HG02588 (cell line): ENCODE data around the gene YTHDC2.

Source experiments
- ATAC-seq: cut with Tn5 transposase; IDR thresholded peaks from one replicate; pipeline ENCODE4 v1.9.1; 2021; ENCODE audit warnings: mild to moderate bottlenecking, moderate library complexity; ENCODE audit not compliant: unreplicated experiment

Gene YTHDC2

DNA sequence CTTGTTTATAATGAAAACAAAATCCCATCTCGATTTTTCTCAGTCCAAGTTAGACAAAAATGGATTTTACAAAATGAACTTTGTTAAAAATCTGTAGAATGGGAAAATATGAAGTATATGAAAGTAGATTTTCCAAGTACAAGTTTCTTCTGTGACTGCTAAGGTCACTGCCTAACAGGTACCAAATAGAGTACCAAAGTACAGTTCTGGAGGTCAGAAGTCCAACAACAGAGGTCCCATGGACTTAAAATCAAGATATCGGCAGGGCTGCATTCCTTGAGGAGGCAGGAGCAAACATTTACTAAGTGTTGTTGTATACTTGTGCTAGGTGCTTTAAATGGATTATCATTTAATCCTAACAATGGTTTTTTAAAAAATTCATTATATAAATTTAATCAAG, 5.9 kb downstream of the YTHDC2 start:
- ATAC-seq = no peak

DNA sequence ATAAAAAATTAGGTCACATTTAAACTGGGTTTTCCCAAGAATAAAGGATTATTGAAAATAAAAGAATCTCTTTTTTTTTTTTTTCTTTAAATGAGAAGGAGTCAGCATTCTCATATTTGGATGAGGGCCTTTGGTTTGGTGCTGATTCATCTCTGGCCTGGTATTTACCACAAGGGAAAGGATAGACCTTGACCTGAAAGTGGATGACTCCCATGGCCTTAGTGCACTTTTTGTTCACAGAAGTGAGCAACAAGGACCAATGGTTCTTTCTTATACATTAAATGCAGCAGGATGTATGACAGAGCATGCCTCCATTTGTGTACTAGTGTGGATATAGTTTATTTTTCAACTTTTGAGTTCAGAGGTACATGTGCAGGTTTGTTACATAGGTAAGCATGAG, 6.9 kb downstream of the YTHDC2 start:
- peak; percentile 80 for ATAC-seq

DNA sequence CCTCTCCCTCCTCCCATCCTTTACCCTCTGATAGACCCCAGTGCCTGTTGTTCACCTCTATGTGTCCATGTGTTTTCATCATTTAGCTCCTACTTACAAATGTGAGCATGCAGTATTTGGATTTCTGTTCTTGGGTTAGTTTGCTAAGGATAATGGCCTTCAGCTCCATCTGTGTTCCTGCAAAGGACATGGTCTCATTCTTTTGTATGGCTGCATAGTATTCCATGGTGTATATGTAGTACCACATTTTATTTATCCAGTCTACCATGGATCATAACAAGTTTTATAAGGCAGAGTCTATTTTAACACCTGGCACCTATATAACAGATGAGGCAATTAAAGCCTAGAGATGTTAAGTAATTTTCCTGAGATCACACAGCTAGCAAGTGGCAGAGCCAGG, 7.4 kb downstream of the YTHDC2 start:
- no peak for ATAC-seq

DNA sequence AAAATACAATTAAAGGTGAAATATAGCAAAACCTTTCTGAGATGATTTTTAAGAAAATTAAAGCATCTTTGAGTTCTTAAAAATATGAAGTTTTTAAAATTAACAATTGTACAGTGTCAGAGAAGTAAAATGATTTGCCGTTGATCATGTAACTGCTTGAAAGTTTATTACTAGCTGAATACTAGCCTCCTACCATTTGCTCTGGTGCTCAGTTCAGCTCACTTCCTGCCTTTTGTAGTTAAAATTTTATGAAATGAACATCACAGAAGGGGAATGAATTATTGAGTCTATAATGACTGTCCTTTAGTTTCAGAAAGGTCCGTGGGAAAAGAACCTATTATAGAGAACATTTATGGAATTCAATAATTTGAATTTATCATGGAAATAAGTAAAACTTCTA, 9.7 kb downstream of the YTHDC2 start:
- no peak for ATAC-seq

DNA sequence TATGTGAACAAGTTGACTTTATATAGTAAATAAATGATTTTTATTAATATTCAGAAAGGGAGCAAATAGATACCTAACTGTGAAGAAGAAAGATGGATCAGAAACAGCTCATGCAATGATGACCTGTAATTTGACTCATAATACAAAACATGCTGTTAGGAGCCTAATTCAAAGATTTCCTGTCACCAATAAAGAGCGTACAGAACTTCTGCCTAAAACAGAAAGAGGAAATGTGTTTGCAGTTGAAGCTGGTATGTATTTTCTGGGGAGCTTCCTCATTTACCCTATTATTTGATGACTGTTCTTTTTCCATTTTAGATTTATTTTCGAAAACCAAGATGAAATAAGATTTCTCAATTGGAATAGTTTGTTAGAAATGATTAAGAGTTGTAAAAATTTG, 11.4 kb downstream of the YTHDC2 start:
- ATAC-seq = peak; percentile 44

DNA sequence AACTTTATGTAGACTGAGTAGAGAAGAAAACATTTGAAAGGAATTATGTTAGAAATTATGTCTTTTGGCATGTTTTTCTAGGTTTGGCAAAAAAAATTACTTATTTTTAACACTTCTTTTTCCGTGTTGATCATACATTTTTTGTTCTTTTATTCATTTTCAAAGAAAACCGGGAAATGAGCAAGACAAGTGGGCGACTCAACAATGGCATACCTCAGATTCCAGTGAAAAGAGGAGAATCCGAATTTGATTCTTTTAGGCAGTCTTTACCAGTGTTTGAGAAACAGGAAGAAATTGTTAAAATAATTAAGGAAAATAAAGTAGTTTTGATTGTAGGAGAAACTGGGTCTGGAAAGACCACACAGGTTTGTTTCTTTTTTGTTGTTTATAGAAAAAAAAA, 12.9 kb downstream of the YTHDC2 start:
- ATAC-seq = no peak

DNA sequence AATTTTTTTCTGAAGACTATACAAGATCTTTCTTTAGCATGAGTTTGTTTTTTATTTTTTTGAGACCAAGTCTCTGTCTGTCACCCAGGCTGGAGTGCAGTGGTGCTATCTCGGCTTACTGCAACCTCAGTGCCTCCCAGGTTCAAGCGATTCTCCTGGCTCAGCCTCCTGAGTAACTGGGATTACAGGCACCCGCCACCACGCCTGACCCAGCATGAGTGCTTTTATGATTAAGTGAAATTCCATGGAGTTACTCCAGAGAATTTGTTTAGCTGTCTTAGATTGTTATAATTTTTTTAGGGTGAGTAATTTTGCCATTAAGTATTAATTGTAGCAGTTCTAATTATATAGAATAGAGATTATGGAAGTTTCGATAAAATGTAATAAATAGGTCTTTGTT, 14.3 kb downstream of the YTHDC2 start:
- no peak for ATAC-seq

DNA sequence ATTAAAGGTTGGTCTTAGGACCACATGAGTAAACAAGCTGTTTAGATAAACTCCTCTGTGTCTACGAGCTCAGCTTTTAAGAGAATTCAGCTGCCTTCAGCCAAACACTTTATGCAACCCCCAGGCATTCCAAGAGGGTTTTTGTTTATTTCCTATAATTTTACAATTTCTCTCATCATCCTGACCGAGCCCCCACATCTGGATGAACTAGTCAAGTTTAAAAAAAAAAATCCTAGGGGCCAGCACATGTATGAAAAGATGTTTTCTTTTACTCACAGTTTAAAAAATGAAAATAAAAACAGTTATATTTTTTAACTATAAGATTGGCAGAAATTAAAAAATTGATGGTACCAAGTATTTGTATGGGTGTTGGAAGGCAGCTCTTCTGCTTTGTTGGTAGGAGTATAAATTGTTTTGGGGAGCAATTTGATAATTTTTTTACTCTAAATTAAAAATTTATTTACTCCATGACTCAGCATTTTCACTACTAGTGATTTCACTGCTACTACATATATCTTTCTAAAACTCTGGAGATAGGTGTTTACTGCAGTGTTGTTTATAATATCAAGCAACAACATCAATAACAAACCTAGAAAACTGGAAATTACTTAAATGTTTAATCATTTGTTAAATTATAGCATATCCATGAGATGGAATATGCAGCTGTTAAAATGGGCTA, 18.1 kb downstream of the YTHDC2 start:
- ATAC-seq = no peak

DNA sequence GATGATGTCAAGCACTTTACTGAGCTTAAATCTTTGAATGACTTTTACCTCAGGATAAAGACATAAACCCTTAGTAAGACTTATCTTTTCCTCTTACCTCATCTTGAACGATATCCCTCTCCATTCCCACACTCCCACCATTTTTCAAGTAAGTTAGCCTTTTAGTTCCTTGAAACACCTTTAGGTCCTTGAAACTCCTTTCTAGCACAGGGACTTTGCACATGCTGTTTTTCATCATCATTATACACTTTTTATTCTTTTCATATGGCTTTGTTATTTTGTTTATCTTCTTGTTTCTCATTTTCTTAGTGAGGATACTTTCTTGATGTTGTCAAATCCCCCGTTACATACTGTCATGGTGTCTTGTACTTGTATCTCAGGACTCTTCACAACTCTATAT, 24.8 kb downstream of the YTHDC2 start:
- no peak for ATAC-seq

DNA sequence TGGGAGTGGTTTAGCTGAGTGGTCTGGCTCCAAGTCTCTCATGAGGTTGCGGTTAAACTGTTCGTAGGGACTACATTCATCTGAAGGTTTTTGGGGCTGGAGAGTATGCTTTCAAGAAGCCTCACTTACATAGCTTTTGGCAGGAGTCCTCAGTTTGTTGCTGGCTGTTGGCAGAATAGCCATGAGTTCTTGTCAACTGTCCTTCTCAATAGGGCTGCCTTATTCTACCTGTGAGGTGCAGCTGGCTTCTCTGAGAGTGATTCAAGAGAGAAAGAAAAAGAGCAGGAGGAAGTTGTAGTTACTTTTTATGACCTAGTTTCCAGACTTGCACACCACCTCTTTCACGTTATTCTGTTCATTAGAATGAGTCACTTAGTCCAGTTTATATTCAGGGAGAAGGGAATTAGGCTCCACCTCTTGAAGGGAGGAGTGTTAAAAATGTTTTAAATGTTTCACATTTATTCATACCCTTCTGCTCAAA, 33.2 kb downstream of the YTHDC2 start:
- no peak for ATAC-seq

DNA sequence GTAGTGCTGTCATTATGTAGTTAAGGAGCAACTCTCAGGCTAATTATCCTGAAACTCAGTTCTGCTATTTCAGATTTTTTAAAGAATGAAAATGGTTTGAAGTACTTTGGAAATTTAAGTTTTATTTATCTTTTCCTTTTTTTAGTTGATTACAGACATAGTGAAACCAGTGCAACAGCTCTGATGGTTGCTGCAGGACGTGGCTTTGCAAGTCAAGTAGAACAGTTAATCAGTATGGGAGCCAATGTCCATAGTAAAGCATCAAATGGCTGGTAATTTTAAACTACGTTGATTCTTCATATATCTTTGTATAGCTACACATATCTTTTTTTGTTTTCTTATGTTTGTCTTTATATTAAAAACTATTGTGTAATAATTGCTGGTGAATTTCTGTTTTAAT, 34.9 kb downstream of the YTHDC2 start:
- ATAC-seq = peak; percentile 70

DNA sequence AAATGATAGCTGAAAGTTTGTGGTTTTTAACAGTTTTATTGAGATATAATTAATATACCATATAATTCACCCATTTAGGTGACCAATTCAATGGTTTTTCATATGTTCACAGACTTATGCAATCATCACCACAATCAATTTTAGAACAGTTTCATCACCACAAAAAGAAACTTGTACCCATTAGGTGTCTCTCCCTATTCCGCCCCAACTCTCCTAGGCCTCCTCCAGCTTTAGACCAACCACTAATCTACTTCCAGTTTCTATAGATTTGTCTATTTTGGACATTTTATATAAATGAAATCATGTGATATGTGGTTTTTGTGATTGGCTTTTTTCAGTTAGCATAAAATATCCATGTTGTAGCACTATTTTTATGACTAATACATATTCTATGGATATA, 38.6 kb downstream of the YTHDC2 start:
- ATAC-seq = no peak

DNA sequence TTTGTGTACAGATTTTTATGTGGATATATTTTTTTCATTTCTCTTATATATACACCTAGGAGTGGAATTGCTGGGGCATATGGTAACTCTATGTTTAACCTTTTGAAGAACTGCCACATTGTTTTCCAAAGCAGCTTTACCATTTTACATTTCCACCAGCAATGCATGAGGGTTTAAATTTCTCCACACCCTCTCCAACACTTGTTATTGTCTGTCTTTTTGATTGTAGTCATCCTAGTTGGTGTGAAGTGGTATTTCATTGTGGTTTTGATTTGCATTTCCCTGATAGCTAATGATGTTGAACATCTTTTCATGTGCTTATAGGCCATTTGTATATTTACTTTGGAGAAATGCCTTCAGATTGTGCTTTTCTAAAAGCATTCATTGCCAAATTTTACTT, 39.1 kb downstream of the YTHDC2 start:
- ATAC-seq = no peak

DNA sequence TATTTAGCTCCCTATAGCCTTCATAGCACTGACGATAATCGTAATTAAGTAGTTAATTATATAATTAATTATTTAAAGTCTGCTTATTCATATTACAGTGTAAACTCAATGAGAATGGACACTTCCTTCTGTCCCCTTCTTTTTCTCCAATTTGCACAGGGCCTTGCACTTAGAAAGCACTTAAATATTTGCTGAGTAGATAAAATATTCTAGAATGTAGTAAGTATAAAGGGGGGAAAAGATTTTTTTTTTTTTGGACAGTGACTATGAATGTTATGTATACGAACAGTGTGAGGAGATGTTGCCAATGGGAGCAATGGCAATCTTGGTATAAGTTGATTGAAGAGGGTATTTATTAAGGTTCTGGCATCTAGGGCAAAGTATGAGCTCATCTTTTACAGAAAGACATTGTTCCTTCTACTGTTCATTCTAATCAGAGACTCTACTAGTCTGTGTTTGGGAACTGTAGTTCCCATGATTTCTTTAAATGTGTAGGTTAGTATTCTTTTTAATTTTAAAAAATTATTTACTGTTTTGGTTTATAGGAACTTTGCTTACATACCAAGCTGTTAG, 49.4 kb downstream of the YTHDC2 start:
- no peak for ATAC-seq

DNA sequence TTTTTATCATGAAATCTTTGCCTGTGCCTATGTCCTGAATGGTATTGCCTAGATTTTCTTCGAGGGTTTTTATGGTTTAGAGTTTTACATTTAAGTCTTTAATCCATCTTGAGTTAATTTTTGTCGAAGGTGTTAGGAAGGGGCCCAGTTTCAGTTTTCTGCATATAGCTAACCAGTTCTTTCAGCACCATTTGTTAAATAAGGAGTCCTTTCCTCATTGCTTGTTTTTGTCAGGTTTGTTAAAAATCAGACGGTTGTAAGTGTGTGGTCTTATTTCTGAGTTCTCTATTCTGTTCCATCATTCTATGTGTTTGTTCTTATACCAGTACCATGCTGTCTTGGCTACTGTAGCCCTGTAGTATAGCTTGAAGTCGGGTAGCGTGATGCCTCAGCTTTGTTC, 55.9 kb downstream of the YTHDC2 start:
- no peak for ATAC-seq

DNA sequence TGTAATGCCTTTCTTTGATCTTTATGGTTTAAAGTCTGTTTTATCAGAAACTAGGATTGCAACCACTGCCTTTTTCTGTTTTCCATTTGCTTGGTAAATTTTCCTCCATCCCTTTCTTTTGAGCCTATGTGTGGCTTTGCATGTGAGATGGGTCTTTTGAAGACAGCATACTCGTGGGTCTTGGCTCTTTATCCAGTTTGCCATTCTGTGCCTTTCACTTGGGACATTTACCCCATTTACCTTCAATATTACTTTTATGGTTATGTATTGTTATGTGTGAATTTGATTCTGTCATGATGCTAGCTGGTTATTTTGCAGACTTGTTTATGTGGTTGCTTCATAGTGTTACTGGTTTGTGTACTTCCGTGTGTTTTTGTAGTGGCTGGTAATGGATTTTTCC, 59.2 kb downstream of the YTHDC2 start:
- no peak for ATAC-seq

DNA sequence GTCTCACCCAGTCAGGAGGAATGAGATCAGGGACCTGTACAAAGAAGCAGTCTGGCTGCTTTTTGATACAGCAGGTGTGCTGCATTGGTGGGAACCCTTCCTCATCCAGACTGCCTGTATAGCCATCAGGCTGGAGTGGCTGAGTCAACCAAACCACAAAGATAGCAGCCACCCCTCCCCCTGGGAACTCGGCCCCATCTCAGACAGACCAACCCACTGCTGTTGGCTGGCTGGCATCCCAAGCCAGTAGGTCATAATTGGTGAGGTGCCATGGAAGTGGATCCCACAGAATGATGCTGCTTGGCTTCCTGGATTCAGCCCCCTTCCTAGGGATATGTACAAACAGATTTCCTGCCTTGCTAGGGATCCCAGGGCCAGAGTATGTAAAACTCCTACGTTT, 60.9 kb downstream of the YTHDC2 start:
- no peak for ATAC-seq

DNA sequence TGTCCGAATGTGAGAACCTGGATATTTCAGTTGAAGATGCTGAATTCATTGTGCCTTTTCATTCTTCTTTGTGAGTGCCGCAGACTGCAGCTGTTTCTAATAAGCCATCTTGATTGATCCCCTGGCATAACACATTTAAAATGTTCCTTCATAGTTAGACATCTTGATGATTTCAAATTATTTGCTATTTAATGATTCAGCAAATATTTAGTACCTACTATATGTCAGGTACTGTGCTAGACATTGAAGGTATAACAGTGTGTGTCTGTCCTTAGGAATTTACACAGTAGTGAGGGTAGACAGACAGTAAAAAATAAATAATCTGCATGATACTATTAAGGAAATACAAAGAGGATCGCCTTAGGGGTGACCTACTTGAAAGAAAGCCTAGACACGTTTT, 61.6 kb downstream of the YTHDC2 start:
- no peak for ATAC-seq

DNA sequence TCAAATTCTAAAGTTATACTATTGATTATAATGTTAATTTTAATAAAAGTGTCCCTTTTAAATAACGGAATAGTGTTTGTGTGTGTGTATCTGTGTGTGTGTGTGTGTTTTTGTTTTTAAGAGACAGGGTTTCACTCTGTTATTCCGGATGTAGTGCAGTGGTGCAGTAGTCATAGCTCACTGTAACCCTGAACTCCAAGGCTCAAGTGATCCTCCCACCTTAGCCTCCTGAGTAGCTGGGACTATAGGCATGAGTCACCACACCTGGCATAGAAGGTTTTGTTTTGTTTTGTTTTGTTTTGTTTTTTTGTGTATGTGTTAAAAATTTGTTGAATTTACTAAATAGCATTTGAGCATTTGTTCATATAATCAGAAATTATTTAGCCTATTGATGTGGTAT, 64.6 kb downstream of the YTHDC2 start:
- ATAC-seq = no peak

DNA sequence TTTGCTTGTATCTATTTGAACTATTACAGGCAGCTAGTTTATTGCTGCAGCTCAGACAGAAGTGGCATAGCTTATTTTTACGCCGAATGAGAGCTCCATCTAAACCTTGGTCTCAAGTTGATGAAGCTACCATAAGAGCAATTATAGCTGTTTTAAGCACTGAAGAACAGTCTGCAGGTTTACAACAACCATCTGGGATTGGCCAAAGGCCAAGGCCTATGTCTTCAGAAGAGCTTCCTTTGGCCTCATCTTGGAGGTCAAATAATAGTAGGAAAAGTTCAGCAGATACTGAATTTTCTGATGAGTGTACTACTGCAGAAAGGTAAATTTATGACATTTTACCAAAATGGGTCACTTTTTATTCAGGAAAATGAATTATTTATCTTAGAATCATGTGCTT, 67.9 kb downstream of the YTHDC2 start:
- no peak for ATAC-seq

DNA sequence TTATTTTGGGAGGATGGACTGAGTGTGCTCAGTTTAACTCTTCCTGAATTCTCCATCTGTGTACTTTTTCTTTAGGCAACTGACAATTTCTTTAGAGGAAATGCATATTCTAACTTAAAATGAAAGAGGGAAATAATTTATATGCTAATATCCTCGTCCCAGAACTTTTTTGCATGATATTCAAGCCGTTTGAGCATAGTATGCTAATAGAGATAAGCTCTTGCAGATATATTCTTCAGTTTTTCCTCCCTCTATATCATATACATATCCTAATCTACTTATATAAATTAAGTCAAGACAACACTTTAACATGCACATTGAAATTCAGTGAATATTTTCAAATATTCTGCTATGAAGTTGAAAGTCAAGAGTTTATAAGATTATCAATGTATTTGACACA, 84.7 kb downstream of the YTHDC2 start:
- ATAC-seq = no peak

DNA sequence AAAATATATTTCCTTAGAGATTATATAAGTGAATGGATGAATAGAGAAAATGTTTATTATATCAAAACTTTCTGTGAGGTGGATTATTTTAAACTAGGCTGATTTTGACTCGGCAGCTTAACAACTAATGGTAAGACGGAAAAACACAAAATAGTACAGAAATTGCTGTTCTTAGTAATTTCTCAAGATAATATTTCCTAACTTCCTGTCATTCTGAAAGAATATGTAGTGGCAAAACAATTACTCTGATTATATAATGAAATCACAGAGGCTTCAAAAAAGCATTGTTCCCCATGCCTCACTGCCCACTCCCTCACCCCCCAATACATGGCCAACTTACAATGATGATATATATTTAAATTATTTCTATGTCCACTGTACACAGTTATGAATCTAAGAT, 85.4 kb downstream of the YTHDC2 start:
- no peak for ATAC-seq

DNA sequence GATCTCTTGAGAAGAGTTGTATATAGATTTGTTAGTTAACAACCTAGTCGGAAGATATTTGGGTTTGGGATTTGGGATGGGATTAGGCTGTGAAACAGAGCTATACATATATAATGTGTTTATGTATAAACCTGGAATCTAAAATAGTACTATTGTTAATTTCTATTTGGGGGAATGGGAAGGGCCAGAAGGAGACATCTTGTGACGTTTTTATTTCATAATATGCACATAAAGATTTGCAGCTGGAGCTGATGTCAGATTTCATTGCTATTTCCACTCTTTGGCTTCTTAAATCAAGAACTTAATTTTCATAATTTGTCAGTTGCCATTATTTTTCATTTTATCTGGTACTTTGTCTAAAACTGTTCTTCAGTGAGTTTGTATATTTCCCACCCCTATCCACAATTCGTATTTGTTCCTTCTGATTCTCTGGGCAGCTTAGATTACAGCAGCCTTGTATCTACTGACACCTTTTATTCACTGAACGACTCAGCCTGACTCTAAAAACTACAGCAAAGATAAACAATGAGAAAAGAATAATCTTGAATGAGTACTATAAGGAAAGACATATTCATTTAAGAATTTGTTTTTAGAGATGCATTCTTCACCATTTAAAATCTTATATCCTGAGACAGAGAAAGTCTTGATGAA, 86.9 kb downstream of the YTHDC2 start:
- no peak for ATAC-seq
